MV-4-11 (cell line): Measurements from ENCODE around the gene FN1.

ENCODE experiments used
- DNase-seq: peaks from one replicate; lab custom pipeline; 2025; lab: John Stamatoyannopoulos, UW

The FN1 gene

DNA sequence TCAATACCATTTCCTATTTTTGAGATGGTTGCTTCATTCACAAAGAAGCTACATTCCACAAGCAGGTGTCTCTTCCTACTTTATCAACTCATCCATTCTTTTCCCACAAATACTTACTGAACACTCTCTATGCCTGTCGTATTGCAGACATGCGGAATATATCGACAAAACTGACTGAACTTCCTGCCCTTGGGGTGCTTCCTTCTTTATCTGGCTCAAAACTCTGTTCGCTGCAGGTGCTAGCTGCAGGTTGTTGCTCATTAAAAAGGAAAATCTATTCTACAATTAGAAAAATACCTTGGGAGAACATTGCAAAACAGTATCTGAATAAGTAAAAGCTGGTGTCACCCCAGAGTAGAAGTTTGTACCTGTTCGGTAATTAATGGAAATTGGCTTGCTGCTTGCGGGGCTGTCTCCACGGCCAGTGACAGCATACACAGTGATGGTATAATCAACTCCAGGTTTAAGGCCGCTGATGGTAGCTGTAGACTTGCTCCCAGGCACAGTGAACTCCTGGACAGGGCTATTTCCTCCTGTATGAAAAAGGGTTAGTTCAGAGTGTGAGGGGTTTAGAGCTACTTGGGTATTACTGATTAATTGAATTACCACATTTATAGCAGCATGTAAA lies 52.1 kb downstream of the FN1 start:
- DNase-seq, result no peak

GRCh38 chr2:215382480-215382879 lies 53.4 kb downstream of the FN1 start:
- DNase-seq, result no peak

GRCh38 chr2:215382011-215382410 lies 53.9 kb downstream of the FN1 start:
- no peak for DNase-seq

- DNase-seq, result no peak
Observed at GRCh38 chr2:215380699-215381098, 55.2 kb downstream of the FN1 start.

DNA sequence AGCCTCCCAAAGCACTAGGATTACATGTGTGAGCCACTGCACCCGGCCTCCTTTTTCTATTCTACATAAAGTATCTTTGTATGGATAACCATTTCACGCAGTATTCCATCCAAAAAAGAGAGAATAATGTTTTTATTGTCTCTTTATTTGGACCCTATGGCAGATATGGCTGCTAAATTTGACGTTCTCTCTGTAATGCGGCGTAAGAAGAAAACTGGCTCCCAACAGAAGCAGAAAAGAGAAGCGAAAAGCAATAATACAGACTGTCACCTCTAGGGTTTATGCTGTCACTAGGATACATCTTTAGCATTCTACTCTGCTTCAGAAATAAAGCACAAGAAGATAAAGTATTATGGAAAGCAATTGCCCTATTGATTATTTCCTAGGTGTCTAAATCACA lies 55.9 kb downstream of the FN1 start:
- no peak for DNase-seq

- DNase-seq, result no peak
Observed at GRCh38 chr2:215379039-215379438, 56.8 kb downstream of the FN1 start.

GRCh38 chr2:215378045-215378444 lies 57.8 kb downstream of the FN1 start:
- DNase-seq, result no peak

DNA sequence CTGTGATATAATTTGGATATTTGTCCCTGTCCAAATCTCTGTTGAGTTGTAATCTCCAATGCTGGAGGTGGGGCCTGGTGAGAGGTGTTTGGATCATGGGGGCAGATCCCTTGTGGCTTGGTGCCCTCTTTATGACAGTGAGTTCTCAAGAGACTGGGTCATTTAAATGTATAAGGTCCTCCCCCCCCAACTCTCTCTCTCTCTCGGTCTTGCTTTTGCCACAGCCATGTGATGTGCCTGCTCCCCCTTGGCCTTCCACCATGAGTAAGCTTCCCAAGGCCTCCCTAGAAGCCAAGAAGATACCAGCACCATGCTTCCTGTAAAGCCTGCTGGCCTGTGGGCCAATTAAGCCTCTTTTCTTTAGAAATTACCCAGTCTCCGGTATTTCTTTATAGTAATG lies 58.6 kb downstream of the FN1 start:
- DNase-seq, result no peak

DNA sequence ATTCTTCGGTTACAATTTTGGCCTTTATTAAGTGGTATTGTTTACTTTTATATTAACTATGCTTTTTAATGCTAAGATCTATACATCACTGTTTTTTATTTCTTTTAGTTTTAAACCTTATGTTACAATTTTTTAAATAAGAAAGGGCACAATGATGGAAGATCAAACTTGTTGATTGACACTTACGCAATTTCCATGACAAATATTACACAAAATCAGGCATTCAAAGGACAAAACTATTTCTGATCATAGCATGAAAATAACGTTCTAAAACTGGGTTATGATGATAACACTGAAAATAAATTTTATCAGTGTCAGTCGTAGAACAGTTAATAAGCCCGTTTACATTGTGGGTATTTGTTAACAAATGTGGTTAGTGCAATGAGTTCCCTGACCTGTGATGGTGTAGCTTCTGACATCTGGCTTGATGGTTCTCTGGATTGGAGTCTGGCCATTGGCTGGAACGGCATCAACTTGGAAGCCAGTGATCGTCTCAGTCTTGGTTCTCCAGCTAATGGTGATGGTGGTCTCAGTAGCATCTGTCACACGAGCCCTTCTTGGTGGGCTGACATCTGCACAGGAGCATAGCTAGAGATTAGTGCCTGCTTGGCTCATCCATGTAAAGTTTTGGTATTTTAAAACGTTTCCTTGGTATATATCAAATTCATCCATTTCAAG lies 59.6 kb downstream of the FN1 start:
- no peak for DNase-seq

DNA sequence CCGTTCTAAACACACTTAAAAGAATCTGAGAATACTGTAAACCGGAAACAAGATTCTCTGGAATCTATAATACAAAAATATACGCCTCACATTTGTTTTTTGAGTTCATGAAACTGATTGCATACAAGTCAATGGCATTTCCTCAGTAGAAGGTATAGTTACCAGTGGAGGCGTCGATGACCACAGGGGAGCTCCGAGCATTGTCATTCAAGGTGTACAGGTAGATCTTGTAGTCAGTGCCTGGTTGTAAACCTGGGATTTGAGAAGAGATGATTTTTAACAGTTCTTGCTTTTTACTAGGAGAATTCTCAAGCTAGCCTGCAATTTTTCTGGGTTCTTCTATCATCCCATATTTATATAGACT lies 60.4 kb downstream of the FN1 start:
- no peak for DNase-seq

- no peak for DNase-seq
Observed at GRCh38 chr2:215374642-215375466, 61.0 kb downstream of the FN1 start.

- DNase-seq, result no peak
Observed at GRCh38 chr2:215374002-215374401, 61.9 kb downstream of the FN1 start.

DNA sequence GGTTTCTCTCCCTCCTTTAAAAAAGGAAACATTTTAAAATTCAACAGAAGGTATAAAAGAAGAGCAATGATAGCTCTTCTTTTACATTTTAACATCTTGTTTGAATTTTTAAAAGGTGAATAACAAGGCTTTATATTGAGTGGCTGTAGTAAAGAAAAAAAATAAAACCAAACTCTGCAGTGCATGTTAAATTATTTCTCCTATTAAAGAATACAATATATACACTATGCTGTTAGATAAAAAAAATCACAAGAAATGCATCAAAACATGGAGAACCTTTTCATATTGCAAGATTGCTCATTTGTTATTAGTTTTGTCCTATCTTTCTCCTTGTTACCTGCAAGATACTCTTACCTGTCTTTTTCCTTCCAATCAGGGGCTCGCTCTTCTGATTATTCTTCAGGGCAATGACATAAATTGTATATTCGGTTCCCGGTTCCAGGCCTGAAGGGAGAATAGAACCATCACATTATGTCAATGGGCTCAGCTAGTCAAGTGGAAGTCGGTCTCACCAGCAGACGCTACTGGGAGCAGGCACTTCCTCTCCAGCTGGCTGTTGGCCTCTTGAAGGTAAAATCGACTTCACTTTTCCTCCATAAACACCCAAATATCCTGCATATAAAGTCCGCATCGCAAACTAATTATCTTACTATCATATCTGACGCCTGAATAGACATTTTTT lies 62.8 kb downstream of the FN1 start:
- DNase-seq, result no peak

GRCh38 chr2:215371915-215372897 lies 63.7 kb downstream of the FN1 start:
- no peak for DNase-seq

DNA sequence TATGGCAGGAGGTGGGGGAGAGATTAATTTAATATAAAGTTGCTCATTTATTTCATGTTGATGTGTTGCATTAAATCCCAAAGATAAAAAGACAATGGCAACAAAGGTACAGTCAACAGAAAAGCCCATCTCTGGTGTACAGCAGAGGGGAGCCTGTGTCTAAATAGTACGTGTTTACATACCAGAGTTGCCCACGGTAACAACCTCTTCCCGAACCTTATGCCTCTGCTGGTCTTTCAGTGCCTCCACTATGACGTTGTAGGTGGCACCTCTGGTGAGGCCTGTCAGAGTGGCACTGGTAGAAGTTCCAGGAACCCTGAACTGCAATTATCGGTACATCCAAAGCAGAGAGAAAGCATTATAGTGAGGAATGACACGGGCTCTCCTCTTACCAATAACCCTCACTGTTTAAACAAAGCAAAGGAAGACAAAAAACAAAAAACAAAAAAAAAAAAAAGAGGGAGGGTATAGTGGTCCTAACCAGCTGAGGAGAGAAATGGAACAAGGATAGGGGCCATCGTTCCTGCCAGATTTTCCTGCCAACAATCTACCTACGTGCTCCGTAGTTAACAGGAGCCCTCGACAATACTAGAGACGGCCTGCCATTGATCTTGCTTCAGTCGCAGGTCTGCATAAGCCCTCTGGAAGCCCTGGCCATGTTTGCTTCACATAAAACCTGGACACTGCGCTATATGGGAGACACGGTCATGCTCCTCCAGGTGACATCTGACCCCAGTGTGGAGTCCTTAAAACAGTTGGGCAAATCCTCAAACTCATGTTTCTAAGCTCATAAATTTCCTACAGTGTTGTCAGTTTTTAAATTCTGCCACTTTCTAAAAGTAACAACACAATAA lies 65.5 kb downstream of the FN1 start:
- no peak for DNase-seq

DNA sequence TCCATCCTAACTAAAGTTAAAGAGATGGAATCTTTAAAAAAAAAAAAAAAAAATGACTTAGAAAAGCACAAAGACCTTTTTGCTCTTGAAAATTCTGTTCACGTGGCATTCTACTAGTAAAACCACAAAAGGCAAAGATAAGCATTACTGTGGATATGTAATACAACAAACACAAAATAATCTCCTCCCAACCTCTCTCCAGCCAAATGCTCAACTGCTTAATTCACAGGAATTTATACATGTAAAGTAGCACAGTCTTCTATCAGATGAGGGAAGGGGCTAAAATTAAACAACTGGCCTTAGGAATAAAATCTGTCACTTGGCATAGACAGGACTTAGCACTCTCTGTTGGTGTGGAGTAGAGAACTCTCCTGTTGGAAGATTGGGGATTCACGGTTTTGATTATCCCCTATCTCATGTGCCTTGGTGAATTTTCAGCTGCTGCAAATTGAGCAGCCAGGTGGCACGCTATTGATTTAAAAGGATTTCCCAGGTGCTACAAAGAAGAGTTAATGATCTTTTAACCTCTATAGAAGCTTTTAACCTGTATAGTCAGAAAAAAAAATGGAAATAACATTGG lies 66.6 kb downstream of the FN1 start:
- DNase-seq, result no peak

DNA sequence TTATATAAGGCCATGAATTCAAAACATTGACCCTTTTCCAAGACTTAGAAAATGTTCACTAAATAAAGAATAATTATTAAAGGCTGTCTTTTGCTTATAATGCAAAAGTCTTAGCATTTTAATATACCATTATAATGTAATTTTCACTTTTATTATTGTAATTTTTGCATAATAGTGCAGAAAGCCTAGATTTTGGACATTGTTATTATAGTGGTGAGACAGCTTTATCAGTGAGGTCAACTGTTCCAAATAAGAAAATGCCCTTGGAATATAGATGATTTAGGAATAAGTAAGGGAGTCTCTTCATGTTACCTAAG lies 67.4 kb downstream of the FN1 start:
- no peak for DNase-seq

DNA sequence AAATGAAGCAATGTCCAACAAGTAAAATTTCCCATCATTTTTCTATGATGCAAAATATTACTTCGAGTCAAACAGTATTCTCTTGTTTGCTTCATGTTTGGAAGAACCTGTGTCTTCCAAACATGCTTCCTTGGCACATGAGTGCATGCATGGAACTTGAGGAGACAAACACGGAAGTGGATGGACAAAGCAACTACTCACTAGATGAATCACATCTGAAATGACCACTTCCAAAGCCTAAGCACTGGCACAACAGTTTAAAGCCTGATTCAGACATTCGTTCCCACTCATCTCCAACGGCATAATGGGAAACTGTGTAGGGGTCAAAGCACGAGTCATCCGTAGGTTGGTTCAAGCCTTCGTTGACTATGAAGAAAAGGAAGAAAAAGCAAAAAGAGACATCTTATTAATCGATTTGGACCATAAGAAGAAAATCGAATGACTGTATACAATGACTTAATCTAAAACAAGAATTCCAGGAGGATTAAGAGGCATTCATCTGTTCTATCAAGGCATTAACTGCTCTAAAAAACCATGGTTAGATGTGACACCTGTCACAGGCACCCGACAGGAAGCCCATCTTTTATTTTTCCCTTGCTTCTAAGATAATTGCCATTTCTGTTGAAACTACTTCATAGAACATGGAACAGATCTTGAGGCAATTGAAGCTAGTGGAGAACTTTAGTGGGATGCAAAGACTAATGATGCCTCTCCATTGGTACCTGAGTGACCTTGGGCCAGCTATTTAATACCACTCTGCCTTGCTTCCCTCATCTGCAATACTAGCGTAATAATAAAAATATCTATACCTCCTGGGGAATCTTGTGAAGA lies 68.0 kb downstream of the FN1 start:
- DNase-seq, result no peak

DNA sequence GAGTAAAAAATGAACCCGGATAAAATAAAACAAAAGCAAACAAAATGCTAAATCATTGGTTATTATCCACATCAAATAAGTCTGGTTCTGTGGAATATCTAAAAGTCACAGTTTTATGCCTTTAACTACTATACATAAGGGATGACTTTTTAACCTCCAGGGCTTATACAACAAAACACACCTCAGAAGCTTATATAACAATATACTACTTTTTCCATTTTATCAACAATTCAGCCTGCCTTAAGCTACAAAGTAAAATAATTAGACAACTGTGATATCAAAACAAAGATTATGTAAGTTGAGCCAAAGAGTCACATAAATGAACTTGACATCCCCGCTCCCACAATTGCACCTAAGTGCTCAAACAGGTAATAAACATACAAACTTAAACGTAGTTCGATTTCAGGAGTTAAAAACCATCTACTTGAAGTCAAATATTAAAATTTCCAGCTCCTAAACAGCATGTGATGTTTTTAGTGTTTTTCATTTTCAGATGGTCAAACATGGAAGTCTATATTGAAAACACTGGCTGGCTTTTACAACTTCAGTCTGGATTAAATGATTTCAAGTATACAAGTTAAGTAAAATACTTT lies 69.3 kb downstream of the FN1 start:
- DNase-seq, result no peak
